Neuronal stem cell (in vitro differentiated cells): ENCODE measurements around the gene NCK1.
"Not testable (repeated sequence)": the region's sequence is repeated elsewhere in the genome, so short reads cannot be mapped to it uniquely, and the experiment has no call there.

ENCODE experiments used
- DNase-seq: peaks from one replicate; pipeline ENCODE4 v3.0.0-alpha.2; 2013; ENCODE audit warnings: low spot score
- H2AFZ ChIP-seq: one replicate; pipeline ENCODE4 v1.6.1; 2013; ENCODE audit warnings: mild to moderate bottlenecking, low read length, inconsistent platforms
- H2AK5ac ChIP-seq: 2 replicates; pipeline ENCODE4 v1.6.1; 2013; ENCODE audit warnings: low read depth, mild to moderate bottlenecking, inconsistent platforms, low read length, moderate library complexity, mixed read lengths
- H2BK120ac ChIP-seq: 2 replicates; pipeline ENCODE4 v1.6.1; 2013; ENCODE audit warnings: low read depth, mild to moderate bottlenecking, inconsistent platforms, low read length, moderate library complexity, mixed read lengths
- H2BK12ac ChIP-seq: one replicate; pipeline ENCODE4 v1.6.1; 2013; ENCODE audit warnings: low read length, inconsistent platforms
- H2BK15ac ChIP-seq: 2 replicates; pipeline ENCODE4 v1.6.1; 2013; ENCODE audit warnings: mild to moderate bottlenecking, low read length, inconsistent platforms, mixed read lengths
- H2BK5ac ChIP-seq: one replicate; pipeline ENCODE4 v1.6.1; 2013; ENCODE audit warnings: inconsistent platforms, mild to moderate bottlenecking, low read length, moderate library complexity
- H3K14ac ChIP-seq: one replicate; pipeline ENCODE4 v1.6.1; 2013; ENCODE audit warnings: low read length, inconsistent platforms
- H3K18ac ChIP-seq: 2 replicates; pipeline ENCODE4 v1.6.1; 2013; ENCODE audit warnings: low read length, inconsistent platforms
- H3K23ac ChIP-seq: 2 replicates; pipeline ENCODE4 v1.6.1; 2013; ENCODE audit warnings: low read depth, mild to moderate bottlenecking, mixed read lengths, low read length, inconsistent platforms; ENCODE audit not compliant: poor library complexity
- H3K27ac ChIP-seq: replicated peaks from 3 replicates; pipeline ENCODE4 v1.5.1; 2013; ENCODE audit warnings: low read length, inconsistent platforms
- H3K27me3 ChIP-seq, 3 experiments: 2 replicates each; pipeline ENCODE4 v1.6.1; 2013; ENCODE audit warnings: low read length in 3 of 3, mild to moderate bottlenecking in 2 of 3, inconsistent platforms in 1 of 3, low read depth in 1 of 3, mixed read lengths in 1 of 3, moderate library complexity in 1 of 3; ENCODE audit not compliant: control insufficient read depth in 3 of 3, insufficient read depth in 3 of 3
- H3K36me3 ChIP-seq, 2 donors: replicated peaks in 1 of 2; 2 replicates each; pipeline ENCODE4 v1.6.1; 2013; ENCODE audit warnings: low read length in 2 of 2; ENCODE audit not compliant: control insufficient read depth in 2 of 2, insufficient read depth in 2 of 2
- H3K4ac ChIP-seq: 2 replicates; pipeline ENCODE4 v1.6.1; 2013; ENCODE audit warnings: inconsistent platforms, mild to moderate bottlenecking, low read length, moderate library complexity
- H3K4me1 ChIP-seq, 2 donors: 1 replicate in 1 of 2; 2 replicates in 1 of 2; pipeline ENCODE4 v1.6.1; 2013; ENCODE audit warnings: low read length in 2 of 2, low read depth in 1 of 2; ENCODE audit not compliant: control insufficient read depth in 2 of 2, insufficient read depth in 1 of 2
- H3K4me2 ChIP-seq: one replicate; pipeline ENCODE4 v1.6.1; 2013; ENCODE audit warnings: mild to moderate bottlenecking, low read length, inconsistent platforms; ENCODE audit not compliant: insufficient read depth, poor library complexity, severe bottlenecking
- H3K4me3 ChIP-seq, 2 donors: 2 replicates each; pipeline ENCODE4 v1.5.1; 2013; ENCODE audit warnings: low read length in 2 of 2, mild to moderate bottlenecking in 2 of 2, inconsistent platforms in 1 of 2, moderate library complexity in 1 of 2
- H3K79me1 ChIP-seq: one replicate; pipeline ENCODE4 v1.6.1; 2013; ENCODE audit warnings: low read depth, mild to moderate bottlenecking, inconsistent platforms, low read length, moderate library complexity
- H3K9ac ChIP-seq: one replicate; pipeline ENCODE4 v1.6.1; 2013; ENCODE audit warnings: mild to moderate bottlenecking, low read depth, low read length, inconsistent platforms; ENCODE audit not compliant: poor library complexity
- H3K9me3 ChIP-seq, 2 donors: replicated peaks in 1 of 2; 2 replicates each; pipeline versions ENCODE3 to v1.6.1; 2013; ENCODE audit warnings: low read length in 2 of 2, mild to moderate bottlenecking in 2 of 2, inconsistent platforms in 1 of 2, low read depth in 1 of 2, mixed read lengths in 1 of 2, moderate library complexity in 1 of 2; ENCODE audit not compliant: control insufficient read depth in 2 of 2, insufficient read depth in 1 of 2
- H4K8ac ChIP-seq: one replicate; pipeline ENCODE4 v1.6.1; 2013; ENCODE audit warnings: low read depth, mild to moderate bottlenecking, inconsistent platforms, low read length, moderate library complexity
- H4K91ac ChIP-seq: one replicate; pipeline ENCODE4 v1.6.1; 2013; ENCODE audit warnings: low read length, low read depth, mild to moderate bottlenecking, inconsistent platforms; ENCODE audit not compliant: poor library complexity
- WGBS, 2 donors: extraction: QIAGEN DNeasy Blood & Tissue Kit; methylation state at CpG; one replicate each; pipeline ENCODE4 v1.1.7; 2013; ENCODE audit warnings: missing lambda C conversion rate in 2 of 2, mixed read lengths in 1 of 2; ENCODE audit not compliant: insufficient read length in 2 of 2, insufficient replicate concordance in 1 of 2; ENCODE audit errors: extremely low coverage in 2 of 2; 5-methylcytosine and 5-hydroxymethylcytosine counted together

NCK1 gene

GRCh38 chr3:136898954-136899353, 36.9 kb downstream of the NCK1 start:
- H3K27ac ChIP-seq, result no peak overlapping the region
- no peak overlapping the region for H2BK12ac ChIP-seq
- H2AFZ ChIP-seq, result no peak overlapping the region
- H3K18ac ChIP-seq, result no peak overlapping the region
- no CpG with 5 or more reads among the region's 2 CpGs for WGBS, 2 donors
- H2BK5ac ChIP-seq, result no peak overlapping the region
- H3K79me1 ChIP-seq, result peaks cover 3% of the 10 kb centered on the region
- no peak overlapping the region for H2AK5ac ChIP-seq
- no peaks in the 10 kb centered on the region for H3K27me3 ChIP-seq
- H3K14ac ChIP-seq, result no peak overlapping the region
- no peak overlapping the region for H3K9ac ChIP-seq
- H2BK120ac ChIP-seq, result no peak overlapping the region
- H3K4me2 ChIP-seq, result no peak overlapping the region
- H4K8ac ChIP-seq, result no peak overlapping the region
- H3K4me3 ChIP-seq, result no peak overlapping the region
- no peak overlapping the region for H2BK15ac ChIP-seq
- no peak overlapping the region for H4K91ac ChIP-seq
- peaks cover 2 to 19% of the 10 kb centered on the region in 2 donors for H3K9me3 ChIP-seq
- no peak overlapping the region for H3K4ac ChIP-seq
- H3K23ac ChIP-seq, result no peak overlapping the region
- no peaks in the 10 kb centered on the region for H3K4me1 ChIP-seq
- H3K36me3 ChIP-seq, result peaks cover 2 to 8% of the 10 kb centered on the region in 2 donors
- no peak for DNase-seq

GRCh38 chr3:136899622-136900158, 37.7 kb downstream of the NCK1 start:
- Histone ChIP-seq H3K14ac (no peak overlapping the region), H2AFZ (no peak overlapping the region), H2BK5ac (no peak overlapping the region), H3K4me3 (no peak overlapping the region), H3K79me1 (no peaks in the 10 kb centered on the region), H3K4me1 (no peaks in the 10 kb centered on the region), H3K27ac (no peak overlapping the region), H3K27me3 (no peaks in the 10 kb centered on the region), H3K9ac (no peak overlapping the region), H3K23ac (no peak overlapping the region), H3K9me3 (peaks cover 2 to 21% of the 10 kb centered on the region in 2 donors), H2BK12ac (no peak overlapping the region), H2BK120ac (no peak overlapping the region), H4K8ac (no peak overlapping the region), H3K18ac (no peak overlapping the region), H4K91ac (no peak overlapping the region), H3K4ac (no peak overlapping the region), H2BK15ac (no peak overlapping the region), H3K4me2 (no peak overlapping the region), H2AK5ac (no peak overlapping the region), H3K36me3 (peaks cover 2 to 8% of the 10 kb centered on the region in 2 donors)
- no peak for DNase-seq
- WGBS, 2 donors, result no CpG with 5 or more reads among the region's 2 CpGs

GRCh38 chr3:136900694-136901093, 38.7 kb downstream of the NCK1 start:
- H3K27me3 ChIP-seq, H3K4me3 ChIP-seq, H3K4ac ChIP-seq, H2BK12ac ChIP-seq, H3K23ac ChIP-seq, H4K91ac ChIP-seq, H3K79me1 ChIP-seq, H3K4me2 ChIP-seq, H2BK120ac ChIP-seq, H4K8ac ChIP-seq, H3K27ac ChIP-seq, H3K4me1 ChIP-seq, H2AFZ ChIP-seq, H3K36me3 ChIP-seq, H3K18ac ChIP-seq, H2AK5ac ChIP-seq, H2BK15ac ChIP-seq, H3K9ac ChIP-seq, DNase-seq, H3K14ac ChIP-seq, H2BK5ac ChIP-seq: not testable (repeated sequence)
- peaks cover 4 to 28% of the 10 kb centered on the region in 2 donors for H3K9me3 ChIP-seq
- whole genome bisulfite sequencing, 2 donors, result no CpG with 5 or more reads among the region's 1 CpG

- Histone ChIP-seq H4K91ac (no peak overlapping the region), H3K9ac (no peak overlapping the region), H4K8ac (no peak overlapping the region), H3K4me3 (no peak overlapping the region), H3K9me3 (peaks cover 4 to 24% of the 10 kb centered on the region in 2 donors), H2BK120ac (no peak overlapping the region), H3K4ac (no peak overlapping the region), H3K79me1 (peaks cover 2% of the 10 kb centered on the region), H3K4me2 (no peak overlapping the region), H3K18ac (no peak overlapping the region), H3K14ac (no peak overlapping the region), H3K36me3 (peaks cover 2 to 5% of the 10 kb centered on the region in 2 donors), H3K27ac (no peak overlapping the region), H2AK5ac (no peak overlapping the region), H3K4me1 (no peaks in the 10 kb centered on the region), H2BK5ac (no peak overlapping the region), H3K23ac (no peak overlapping the region), H2BK12ac (no peak overlapping the region), H2AFZ (no peak overlapping the region), H3K27me3 (no peaks in the 10 kb centered on the region), H2BK15ac (no peak overlapping the region)
- no peak for DNase-seq
- WGBS, 2 donors, result no CpG with 5 or more reads among the region's 3 CpGs
These were observed 39.4 kb downstream of the NCK1 start for GRCh38 chr3:136901391-136901790.
